Stromal cell of bone marrow (primary cell): ENCODE data around the gene RPS6KB2.

ENCODE experiments used
- DNase-seq: peaks from one replicate; pipeline ENCODE4 v3.0.0-alpha.2; 2012; ENCODE audit warnings: low read depth

Gene RPS6KB2

DNA sequence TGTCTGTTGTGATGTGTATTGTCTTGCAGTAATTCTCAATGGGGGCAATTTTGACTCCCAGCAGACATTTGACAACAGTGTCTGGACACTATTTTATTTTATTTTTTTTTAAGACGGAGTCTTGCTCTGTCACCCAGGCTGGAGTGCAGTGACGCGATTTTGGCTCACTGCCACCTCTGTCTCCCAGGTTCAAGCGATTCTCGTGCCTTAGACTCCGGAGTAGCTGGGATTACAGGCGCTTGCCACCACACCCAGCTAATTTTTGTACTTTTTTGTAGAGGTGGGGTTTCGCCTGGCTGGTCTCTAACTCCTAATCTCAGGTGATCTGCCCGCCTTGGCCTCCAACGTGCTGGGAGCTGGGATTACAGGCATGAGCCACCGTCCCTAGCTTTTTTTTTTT, 1.4 kb downstream of the RPS6KB2 start:
- DNase-seq, result no peak

DNA sequence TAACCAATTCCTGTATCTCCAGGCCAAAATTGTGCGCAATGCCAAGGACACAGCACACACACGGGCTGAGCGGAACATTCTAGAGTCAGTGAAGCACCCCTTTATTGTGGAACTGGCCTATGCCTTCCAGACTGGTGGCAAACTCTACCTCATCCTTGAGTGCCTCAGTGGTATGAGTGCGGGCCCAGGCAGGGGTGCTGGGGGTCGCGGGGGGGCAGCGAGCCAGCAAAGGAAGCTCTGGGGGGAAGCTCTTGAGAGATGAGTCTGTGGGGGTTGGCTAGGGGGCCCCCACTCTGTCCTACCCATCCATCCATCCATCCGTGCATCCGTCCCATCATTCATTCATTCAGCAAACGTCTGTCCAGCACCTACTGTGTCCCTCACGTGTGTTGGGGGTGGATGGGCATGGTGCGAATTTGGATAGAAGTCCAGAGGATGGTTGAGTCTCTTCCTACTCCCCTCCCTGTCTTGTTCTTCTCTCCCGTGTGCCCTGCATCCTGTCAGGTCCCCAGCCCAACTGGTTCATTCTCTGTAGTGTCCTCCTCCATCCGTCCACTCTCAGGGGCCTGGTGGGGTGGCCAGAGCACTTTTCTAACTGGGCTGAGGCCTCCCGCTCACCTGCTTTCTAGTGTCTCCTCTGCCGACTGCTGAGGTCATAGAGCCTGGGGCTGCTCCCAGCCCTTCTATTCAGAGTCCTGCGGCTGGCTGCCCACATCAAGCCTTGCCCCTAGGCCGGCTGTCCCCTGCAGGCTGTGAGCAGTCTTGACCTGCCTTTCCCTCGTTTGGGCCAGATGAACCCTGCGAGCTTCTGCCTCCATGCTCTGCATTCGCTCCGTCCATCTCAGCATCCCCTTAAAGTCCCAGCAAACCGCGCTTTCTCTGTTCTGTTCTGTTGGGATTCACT, 3.3 kb downstream of the RPS6KB2 start:
- DNase-seq, result no peak

DNA sequence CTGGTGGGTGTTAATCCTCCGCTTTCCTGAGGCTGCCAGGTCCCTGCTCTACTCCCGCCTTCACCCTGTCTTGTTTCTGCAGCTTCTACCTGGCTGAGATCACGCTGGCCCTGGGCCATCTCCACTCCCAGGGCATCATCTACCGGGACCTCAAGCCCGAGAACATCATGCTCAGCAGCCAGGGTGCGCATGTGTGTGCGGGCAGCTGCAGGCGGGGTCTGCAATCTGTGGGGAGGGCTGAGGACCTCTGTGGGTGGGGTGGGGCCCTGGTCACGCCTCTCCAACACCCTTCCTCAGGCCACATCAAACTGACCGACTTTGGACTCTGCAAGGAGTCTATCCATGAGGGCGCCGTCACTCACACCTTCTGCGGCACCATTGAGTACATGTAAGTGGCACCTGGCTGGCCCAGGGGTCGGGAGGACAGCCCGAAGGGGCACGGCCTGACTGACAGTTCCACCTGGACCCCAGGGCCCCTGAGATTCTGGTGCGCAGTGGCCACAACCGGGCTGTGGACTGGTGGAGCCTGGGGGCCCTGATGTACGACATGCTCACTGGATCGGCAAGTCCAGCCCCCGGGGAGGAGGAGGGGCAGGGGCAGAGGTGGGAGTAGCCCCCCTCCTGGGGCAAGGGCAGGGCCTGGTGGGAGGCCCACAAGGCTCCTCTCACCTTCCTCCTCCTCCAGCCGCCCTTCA, 4.5 kb downstream of the RPS6KB2 start:
- DNase-seq, result no peak

DNA sequence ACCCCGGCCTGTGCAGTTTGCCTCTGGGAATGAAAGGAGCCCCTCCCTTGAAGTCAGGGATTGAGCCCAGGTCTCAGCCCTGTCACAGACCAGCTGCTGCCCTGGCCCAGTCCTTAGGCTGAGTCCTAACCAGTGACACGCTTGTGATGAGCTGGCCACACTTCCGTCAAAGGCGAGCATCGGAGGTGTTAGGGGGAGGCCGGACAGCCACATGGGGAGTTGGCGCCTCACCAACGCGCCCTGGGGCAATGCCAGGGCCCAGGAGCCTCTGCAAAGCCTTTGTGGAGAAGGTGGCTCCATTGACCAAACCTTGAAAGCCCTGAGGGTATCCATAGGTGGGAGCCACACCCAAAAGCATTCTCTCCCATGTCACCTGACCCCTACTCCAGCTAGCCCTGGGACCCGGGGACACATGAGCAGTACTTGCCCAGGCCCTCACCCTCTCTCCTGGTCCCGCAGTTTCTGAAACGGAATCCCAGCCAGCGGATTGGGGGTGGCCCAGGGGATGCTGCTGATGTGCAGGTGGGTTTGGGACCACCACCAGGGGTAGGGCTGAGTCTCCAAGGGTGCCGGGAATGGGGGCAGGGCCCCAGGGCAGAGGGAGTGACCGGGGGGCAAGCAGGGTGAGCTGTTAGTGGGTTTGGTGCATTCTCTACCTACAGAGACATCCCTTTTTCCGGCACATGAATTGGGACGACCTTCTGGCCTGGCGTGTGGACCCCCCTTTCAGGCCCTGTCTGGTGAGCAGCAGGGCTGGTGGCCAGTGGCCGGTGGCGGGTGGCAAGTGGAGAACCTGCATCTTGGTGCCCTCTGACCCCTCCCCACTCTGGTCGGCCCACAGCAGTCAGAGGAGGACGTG, 5.5 kb downstream of the RPS6KB2 start:
- no peak for DNase-seq

DNA sequence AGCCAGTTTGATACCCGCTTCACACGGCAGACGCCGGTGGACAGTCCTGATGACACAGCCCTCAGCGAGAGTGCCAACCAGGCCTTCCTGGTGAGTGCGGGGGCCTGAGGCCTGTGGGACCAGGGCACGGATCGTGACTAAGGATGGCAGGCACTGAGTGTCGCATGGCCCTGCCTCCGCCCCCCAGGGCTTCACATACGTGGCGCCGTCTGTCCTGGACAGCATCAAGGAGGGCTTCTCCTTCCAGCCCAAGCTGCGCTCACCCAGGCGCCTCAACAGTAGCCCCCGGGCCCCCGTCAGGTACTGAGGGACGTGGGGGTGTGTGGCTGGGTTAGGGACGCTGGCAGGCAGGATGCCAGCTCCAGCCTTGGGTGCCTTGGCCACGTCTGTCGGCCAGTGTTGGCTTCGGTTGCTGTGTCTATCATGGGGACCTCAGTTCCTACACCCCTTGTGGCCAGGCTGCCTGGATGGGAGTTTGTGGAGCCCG, 6.1 kb downstream of the RPS6KB2 start:
- no peak for DNase-seq

DNA sequence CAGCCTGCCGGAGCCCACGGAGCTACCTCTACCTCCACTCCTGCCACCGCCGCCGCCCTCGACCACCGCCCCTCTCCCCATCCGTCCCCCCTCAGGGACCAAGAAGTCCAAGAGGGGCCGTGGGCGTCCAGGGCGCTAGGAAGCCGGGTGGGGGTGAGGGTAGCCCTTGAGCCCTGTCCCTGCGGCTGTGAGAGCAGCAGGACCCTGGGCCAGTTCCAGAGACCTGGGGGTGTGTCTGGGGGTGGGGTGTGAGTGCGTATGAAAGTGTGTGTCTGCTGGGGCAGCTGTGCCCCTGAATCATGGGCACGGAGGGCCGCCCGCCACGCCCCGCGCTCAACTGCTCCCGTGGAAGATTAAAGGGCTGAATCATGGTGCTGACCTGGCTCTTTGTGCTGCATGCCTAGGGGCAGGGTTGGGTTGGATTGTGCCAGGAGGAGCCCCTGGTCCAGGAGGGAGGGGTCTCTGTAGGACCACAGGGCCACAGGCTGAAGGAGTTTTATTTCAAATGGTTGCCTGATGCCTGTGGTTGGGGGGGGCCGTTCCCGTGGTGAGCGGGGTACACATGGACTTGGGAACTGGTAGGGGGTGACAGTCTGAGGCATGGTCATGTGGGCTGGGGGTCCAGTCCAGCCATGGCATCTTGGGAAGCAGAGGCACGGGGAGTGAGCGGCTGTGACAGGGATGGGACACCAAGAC, 6.9 kb downstream of the RPS6KB2 start:
- DNase-seq, result no peak

DNA sequence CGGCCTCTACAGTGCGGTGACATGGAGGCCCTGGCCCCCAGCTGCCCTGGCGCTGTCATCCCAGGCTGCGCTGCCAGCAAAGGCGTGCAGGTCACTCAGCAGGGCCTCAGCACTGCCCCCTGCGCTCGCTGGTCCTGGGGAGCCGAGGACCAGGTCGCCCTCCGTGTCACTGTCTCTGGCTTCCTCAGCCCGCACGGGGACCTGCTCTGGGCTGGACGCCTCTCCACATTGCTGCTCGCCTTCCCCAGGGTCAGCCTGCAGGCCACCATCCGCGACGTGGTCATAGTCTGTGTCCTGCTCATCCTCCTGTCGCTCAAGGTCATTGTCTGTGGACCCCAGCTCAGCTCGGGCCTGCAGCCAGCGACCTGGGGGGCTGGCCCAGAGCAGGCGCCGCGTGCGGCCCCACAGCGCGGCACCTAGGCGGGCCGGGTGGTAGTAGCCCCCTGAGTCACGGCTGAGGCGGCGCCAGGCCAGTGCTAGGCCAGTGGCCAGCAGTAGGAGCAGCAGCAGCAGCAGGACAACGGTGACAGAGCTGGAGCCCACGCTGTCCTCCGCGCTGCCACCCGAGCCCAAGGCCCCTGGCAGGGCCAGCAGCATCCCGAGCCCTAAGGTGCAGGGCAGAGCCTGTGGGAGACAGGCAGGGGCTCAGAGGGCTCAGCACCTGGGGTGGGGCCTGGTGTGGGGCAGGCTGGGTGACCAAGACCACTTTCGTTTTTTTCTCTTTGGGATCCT, 7.6 kb downstream of the RPS6KB2 start:
- no peak for DNase-seq

DNA sequence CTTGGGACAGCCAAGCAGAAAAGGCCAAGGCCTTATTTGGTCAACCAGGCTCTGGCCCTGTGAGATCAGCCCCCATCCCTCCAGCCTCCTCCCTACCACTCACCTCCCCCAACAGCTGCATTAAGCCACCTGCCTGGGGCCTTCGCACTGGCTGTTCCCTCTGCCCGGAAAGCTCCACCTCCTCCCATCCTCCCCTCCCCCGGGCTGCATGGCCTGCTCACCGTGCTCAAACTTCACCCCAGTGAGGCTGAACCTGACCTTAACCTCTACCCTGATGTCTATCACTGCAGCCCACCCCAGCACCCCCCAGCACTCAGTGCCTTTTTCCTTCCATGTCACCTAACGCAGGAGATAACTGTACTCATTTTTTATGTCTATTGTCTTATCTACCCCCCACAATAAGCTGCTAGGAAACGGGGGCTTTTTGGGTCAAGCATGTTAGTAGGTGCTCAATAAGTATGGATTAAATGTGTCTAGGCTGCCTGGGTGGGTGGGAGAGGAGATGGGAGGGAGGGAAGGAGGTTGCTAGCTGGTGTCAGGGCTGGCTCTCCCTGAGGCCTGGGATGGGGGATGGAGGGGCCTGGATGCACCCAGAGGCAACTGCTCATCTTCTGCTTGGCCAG, 8.3 kb downstream of the RPS6KB2 start:
- no peak for DNase-seq

DNA sequence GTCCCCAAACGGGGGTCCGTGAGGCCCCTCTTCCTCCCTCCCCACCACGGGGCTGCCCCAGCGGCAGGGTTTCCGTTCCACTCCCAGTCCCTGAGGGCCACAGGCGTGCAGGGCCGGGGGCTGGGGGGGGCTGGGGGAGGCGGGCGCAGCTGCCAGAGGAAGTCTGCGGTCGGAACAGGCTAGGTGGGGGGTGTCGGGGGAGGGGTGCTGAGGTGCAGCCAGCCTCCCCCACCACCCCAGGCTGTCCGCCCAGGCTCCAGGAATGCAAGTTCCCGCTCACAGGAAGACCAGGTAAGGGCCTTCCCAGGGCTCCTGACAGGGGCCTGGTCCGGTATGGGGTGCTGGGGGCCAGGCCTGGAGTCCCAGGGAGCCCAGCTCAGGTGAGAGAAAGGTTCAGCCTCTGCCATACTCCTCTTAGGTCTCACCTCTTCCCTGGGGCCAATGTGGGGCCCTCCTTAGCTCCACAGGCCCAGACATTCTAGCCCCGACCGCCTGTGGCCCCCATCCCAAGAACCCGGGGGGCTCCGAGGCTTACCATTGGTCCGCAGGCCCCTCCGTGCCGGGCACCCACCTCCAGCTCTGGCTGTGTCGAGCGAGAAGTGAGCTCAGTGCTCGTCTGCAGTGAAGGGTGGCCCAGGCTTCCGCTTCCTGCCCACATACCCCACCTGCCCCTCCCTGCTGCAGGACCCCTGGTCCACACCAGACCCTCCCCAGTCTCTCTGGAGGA, 9.0 kb downstream of the RPS6KB2 start, which contains the start of gene PTPRCAP:
Gene PTPRCAP (minus strand): TSS at position 601 of the 727 bp plus-strand sequence. CDS start 63 bp downstream, at position 538.
- DNase-seq, result no peak

DNA sequence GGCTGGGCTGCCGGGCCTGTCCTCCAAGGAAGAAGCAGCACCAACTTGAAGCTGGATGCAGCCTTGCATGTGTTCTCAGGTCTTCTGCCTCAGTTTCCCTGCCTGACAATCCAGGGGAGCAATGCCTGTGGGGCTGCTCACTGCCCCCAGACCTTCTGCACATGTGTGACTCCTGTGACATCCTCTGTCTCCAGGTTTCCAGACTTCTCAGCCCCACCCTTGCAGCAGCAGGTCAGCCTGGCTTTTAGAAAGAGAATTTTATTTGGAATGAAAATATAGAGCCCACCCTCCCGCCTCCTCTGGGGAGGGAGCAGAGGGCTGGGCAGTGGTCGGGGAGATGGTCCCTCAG, 9.5 kb downstream of the RPS6KB2 start:
- DNase-seq, result no peak

DNA sequence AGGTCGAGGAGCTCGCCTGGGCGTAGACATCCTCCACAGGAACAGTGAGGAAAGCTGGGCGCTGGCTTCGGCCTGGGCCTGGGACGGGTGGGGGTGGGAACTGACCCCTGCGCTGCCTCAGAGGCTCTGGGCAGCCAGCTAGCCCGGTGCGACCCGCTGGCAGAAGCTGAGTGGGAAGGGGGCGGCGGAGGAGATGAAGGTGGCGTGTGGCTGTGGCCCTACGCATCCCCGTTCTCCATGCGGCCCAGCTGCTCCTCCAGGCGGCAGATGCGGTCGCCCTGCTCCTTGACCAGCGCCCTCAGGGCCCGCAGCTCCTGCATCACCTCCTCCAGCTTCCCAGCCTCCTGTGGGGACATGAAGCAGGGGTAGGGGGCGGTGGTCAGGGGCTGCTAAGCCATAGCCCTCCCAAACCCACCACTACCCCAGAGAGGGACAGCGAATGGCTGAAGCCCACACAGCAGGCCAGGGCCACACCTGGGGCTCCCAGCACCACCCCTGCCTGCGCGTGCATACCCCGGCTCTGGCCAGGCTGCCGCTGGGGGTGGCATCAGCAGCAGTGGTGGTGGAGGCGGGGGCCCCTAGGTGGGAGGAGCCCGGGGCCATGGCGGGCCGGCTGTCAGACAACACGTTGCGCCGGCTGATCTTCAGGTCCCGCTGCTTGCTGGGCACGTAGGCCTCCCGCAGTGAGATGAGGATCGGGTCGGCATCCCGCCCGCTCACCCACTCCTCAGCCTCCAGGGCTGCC, 10.0 kb downstream of the RPS6KB2 start:
- no peak for DNase-seq

DNA sequence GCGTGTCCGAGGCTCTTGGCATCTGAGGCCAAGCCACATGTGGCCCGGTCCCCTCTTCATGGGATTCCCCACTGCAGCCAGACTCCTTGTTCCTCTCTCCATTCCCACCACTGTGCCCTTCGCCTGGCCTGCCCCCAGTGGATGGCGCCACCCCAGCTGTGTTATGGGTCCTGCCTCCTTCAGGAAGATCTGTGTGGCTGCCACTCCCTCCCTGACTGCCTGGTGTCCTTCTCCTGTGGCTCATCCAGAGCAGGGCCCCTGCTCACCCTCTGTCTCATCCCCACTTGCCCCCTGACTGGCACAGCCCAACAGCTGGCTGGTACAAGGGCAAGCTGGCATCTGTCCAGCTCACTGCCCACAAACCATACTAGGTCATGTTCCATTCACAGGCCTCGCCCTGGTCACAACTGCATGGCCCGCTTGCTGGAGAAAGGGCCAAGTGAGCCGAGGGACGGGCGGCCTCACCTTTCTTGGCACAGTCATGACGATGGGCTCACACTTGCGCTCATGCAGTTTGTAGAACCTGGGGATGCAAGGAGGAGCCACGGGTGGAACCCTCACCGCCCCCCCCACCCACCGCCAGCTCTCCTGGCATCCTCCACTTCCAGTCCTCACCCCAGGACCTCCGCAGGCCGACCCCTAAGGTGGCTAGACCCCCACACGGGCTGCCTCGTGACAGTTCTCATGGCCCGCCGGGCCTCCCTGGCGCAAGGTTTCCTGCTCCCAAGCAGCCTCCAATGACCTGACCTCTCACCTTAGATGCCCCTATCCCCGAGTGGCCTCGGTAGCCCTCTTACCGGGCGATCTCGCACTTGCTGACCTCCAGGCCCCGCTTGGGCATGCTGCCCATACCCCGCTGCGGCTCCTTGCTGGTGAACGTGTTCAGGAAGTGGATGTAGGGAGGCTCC, 11.3 kb downstream of the RPS6KB2 start:
- DNase-seq, result no peak

DNA sequence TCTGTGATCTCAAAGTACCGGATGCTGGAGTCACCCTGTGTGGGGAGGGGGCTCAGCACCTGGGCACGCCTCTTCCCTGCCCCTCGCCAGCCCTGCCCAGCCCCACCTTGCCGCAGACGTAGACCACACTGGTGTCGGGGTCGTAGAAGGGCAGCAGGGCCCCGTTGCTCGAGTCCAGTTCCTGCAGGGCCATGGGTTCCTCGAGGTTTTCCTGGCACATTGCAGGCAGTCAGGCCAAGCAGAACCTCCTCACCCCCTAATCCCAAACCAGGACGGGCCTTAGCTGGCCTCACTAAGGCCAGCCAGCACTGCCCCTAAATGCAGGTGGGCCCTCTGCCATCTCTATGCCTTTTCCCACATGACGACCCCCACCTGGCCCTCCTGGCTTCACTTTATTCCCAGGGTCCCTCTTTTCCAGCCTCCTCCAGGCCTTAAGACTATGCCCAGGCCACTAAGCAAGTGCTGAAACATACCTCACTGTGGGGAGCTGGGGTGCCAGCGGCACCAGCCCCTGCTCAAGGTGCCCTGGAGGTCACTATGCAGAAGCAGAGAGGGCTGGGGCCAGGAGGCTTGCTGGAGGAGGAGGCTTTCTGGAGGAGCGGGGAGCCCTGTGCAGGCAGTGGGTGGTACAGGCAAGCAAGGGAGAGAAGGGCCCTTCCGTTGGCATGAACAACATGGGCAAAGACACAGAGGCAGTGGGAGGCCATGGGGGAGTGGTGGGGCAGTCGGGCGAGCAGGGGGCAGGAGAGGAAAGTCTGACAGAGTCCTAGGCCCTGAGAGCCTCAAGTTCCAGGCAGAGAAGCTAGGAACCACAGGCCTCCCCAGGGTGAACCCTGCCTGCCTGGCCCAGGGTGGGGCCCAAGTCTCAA, 12.2 kb downstream of the RPS6KB2 start:
- no peak for DNase-seq

DNA sequence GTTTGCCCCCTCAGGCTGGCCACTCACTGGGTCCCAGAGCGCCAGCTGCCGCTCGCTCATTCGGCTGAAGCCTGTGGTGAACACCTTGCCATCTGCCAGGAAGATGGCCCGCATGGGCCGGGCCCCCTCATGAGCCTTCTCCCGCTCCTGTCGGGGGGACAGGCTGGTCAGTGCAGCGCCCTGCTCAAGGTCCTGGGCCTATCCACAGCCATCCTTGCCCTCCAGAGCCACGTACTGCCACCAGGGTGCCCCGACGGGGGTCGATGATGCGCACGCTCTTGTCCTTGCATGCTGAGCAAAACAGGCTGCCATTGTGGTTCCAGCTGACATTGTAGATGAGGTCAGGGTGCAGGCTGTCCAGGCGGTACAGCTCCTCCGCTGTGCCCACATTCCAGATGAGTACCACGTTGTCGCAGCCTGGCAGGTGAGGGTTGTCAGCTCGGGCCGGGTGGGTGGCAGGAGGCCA, 12.8 kb downstream of the RPS6KB2 start:
- no peak for DNase-seq

DNA sequence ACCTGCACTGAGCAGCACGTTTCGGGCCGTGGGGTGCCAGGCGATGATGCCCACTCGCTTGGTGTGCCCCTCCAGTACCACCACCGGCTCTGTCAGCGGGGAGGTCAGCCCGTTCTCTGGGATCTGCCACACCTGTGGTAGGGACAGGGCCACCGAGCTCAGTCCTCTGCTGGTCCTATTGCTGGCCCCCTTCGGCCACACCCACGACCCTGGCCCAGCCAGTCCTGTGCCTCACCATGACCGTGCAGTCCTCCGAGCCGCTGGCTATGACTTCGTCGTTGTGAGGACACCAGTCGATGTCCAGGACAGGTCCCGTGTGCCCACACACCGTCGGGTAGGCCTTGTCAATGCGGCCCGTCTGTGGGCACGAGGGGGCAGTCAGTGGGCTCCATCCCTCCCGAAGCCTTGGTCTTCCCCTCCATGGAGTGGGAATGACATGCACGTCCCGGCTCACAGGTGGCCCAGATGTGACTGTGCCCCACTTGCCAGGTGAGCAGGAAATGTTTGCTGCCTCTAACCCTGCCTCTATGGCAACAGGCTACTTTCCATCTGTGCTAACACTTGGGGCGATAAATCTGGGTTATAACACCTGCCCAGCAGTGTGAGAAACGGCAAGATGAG, 13.5 kb downstream of the RPS6KB2 start:
- no peak for DNase-seq
